Right renal cortex interstitium (tissue), 3 donors: ENCODE measurements around the gene SPNS2. TPM values are rescaled to one million over a fixed set of nuclear protein-coding genes. Genes with fewer than 3 reads are reported as not detected.

Experiments
- DNase-seq, 3 donors: peaks; one replicate each; pipeline ENCODE4 v3.0.0-alpha.2; 2013; ENCODE audit warnings: low read depth in 3 of 3, low spot score in 2 of 3
- polyA plus RNA-seq, 3 donors: library from polyadenylated mRNA; unstranded; fragments of 120-200 nt; gene quantifications; one replicate each; pipeline ENCODE4 v1.2.1, GENCODE V29; 2013; ENCODE audit not compliant: insufficient read length in 3 of 3

Gene SPNS2
- polyA plus RNA-seq, 3 donors = 30.9 to 41.5 (median 37.0) TPM

GRCh38 chr17:4502466-4503154, 3.9 kb downstream of the SPNS2 start:
- no peak for DNase-seq

GRCh38 chr17:4503283-4504025, 4.8 kb downstream of the SPNS2 start:
- no peak for DNase-seq

GRCh38 chr17:4504188-4504587, 5.5 kb downstream of the SPNS2 start:
- no peak for DNase-seq

GRCh38 chr17:4505187-4505586, 6.5 kb downstream of the SPNS2 start:
- no peak for DNase-seq

- DNase-seq = no peak
These were observed 7.6 kb downstream of the SPNS2 start for GRCh38 chr17:4506175-4506813.

- DNase-seq = no peak
These were observed 8.2 kb downstream of the SPNS2 start for GRCh38 chr17:4506892-4507291.

GRCh38 chr17:4507361-4508111, 8.9 kb downstream of the SPNS2 start:
- DNase-seq = no peak

GRCh38 chr17:4508207-4508606, 9.5 kb downstream of the SPNS2 start:
- DNase-seq = no peak

- no peak for DNase-seq
These were observed 10.7 kb downstream of the SPNS2 start for GRCh38 chr17:4509401-4509800.

GRCh38 chr17:4509923-4510617, 11.4 kb downstream of the SPNS2 start:
- DNase-seq = no peak

- DNase-seq = no peak
These were observed 11.9 kb downstream of the SPNS2 start for GRCh38 chr17:4510618-4510941.

- no peak for DNase-seq
These were observed 12.7 kb downstream of the SPNS2 start for GRCh38 chr17:4511199-4511932.

- no peak for DNase-seq
These were observed 13.8 kb downstream of the SPNS2 start for GRCh38 chr17:4512156-4513112.

GRCh38 chr17:4513113-4514032, 14.7 kb downstream of the SPNS2 start:
- DNase-seq = no peak

- no peak for DNase-seq
These were observed 15.5 kb downstream of the SPNS2 start for GRCh38 chr17:4514206-4514605.

GRCh38 chr17:4514779-4515178, 16.1 kb downstream of the SPNS2 start:
- no peak for DNase-seq

- no peak for DNase-seq
These were observed 16.8 kb downstream of the SPNS2 start for GRCh38 chr17:4515501-4515900.

- DNase-seq = no peak
These were observed 18.1 kb downstream of the SPNS2 start for GRCh38 chr17:4516735-4517134.
